Liver (tissue), 3 donors: Measurements from ENCODE around the gene PEAR1.

Experiments
- EGR1 ChIP-seq, 2 donors: IDR thresholded peaks; 2 replicates each; pipeline ENCODE4 v1.6.1; 2016 to 2018; ENCODE audit warnings: antibody characterized with exemption in 2 of 2, low read depth in 2 of 2
- TF ChIP-seq, protein P1 (sequence below): fragments of 150-350 bp; IDR thresholded peaks from 2 replicates; pipeline ENCODE4 v1.5.1; 2017; ENCODE audit warnings: improper control_type of control experiment, low read depth, low read length; ENCODE audit not compliant: missing input control
- donor health status: healthy.
- donor health status: healthy.

DNA sequence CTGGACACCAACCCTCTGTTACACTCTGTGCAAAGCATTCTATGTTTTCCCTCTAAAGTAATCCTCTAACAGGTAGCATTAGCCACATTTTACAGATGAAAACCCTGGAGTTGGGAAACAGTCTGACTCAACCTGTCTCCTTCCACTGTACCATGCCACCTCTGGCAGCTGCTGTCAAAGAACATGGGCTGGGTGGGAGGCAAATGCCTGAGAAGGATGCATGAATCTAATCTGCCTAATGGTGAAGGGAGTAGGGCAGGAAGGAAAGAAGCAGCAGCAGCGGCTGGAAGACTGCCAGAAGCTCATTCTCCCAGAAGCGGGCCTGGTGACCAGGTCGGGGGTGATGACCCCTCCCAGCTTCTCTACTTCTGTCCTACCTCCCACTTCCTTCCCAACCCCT lies 48.7 kb downstream of the PEAR1 start:
- TF ChIP-seq EGR1 (IDR thresholded peaks at IDR 0.05; ENCODE audit: low read depth in 2 of 2): no peak
- TF ChIP-seq, protein P1, sequence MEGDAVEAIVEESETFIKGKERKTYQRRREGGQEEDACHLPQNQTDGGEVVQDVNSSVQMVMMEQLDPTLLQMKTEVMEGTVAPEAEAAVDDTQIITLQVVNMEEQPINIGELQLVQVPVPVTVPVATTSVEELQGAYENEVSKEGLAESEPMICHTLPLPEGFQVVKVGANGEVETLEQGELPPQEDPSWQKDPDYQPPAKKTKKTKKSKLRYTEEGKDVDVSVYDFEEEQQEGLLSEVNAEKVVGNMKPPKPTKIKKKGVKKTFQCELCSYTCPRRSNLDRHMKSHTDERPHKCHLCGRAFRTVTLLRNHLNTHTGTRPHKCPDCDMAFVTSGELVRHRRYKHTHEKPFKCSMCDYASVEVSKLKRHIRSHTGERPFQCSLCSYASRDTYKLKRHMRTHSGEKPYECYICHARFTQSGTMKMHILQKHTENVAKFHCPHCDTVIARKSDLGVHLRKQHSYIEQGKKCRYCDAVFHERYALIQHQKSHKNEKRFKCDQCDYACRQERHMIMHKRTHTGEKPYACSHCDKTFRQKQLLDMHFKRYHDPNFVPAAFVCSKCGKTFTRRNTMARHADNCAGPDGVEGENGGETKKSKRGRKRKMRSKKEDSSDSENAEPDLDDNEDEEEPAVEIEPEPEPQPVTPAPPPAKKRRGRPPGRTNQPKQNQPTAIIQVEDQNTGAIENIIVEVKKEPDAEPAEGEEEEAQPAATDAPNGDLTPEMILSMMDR: no peak
